OCI-LY1 (cell line): ENCODE data around the gene YBEY.

ENCODE experiments used
- EZH2 ChIP-seq: fragments of 200-600 bp; sonication (generic), shearing (Covaris generic); IDR thresholded peaks from 2 replicates; pipeline ENCODE4 v1.8.0; 2017; ENCODE audit warnings: borderline replicate concordance, mixed run types, mild to moderate bottlenecking, antibody characterized with exemption, low read length, moderate library complexity, mixed read lengths
- TF ChIP-seq, protein P1 (sequence below): fragments of 200-600 bp; sonication (generic), shearing (Covaris generic); IDR thresholded peaks from 2 replicates; pipeline ENCODE4 v1.5.1; 2017; ENCODE audit warnings: mild to moderate bottlenecking, antibody characterized with exemption, low read length, moderate library complexity, mixed read lengths

DNA sequence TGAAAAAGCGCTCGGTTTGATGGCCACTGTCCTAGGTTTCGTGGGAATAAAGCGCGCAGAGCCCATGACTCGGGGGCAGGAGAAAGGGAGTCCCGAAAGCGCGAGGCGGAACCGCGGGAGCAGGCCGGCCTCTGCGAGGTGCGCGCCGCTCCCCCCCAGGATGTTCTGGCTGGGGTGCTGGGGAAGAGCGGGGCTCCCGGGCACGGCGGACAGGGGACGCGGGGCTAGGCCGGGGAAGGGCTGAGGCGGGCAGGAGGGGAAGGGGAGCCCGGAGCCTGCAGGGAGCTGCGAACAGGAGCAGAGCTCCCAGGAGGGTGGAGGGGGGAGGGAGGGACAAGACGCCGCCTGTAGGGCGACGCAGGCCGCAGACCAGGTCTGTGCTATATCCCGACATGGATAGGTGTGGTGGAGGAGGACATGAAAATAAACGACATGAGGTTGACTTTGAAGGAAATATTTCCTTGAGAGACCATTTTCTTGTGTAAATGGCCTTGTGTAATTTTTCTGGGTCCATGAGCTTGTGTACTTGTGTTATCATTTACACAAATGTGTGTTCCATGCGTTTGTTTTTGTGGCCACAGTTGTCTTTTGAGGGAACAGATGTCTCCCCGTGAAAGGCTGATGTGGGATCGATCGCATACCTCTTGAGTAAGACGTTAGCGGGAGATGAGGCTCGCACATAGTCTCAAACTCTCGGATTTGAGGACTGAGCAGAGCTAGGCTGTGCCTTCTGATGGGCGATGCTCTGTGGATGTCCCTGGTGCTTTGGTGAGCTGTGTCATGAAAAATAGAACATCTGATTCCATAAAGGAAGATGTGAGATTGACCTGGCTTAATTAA lies 39.2 kb downstream of the YBEY start:
- TF ChIP-seq, protein P1, sequence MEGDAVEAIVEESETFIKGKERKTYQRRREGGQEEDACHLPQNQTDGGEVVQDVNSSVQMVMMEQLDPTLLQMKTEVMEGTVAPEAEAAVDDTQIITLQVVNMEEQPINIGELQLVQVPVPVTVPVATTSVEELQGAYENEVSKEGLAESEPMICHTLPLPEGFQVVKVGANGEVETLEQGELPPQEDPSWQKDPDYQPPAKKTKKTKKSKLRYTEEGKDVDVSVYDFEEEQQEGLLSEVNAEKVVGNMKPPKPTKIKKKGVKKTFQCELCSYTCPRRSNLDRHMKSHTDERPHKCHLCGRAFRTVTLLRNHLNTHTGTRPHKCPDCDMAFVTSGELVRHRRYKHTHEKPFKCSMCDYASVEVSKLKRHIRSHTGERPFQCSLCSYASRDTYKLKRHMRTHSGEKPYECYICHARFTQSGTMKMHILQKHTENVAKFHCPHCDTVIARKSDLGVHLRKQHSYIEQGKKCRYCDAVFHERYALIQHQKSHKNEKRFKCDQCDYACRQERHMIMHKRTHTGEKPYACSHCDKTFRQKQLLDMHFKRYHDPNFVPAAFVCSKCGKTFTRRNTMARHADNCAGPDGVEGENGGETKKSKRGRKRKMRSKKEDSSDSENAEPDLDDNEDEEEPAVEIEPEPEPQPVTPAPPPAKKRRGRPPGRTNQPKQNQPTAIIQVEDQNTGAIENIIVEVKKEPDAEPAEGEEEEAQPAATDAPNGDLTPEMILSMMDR: peak; percentile 13; the same call in 1 of the 2 replicates
- no peak for TF ChIP-seq EZH2
